Activated T-helper 17 cell treated with anti-CD3 and anti-CD28 coated beads, Interleukin-2, amount 50 U/mL, for 72 hours (primary cell): ENCODE data around the gene MRPS18C. TPM values are rescaled to one million over a fixed set of nuclear protein-coding genes. Genes with fewer than 3 reads are reported as not detected.

ENCODE experiments used
- ATAC-seq: fragments of 150-1000 bp; cut with Tn5 transposase; replicated peaks from 2 replicates; pipeline ENCODE4 v1.10.0; 2021; ENCODE audit warnings: mild to moderate bottlenecking, moderate library complexity
- H3K27ac Mint-ChIP-seq: one replicate; pipeline ENCODE4 v1.8.0; 2022; ENCODE audit warnings: mixed read lengths
- H3K27me3 Mint-ChIP-seq: one replicate; pipeline ENCODE4 v1.8.0; 2022; ENCODE audit warnings: mixed read lengths
- H3K36me3 Mint-ChIP-seq: one replicate; pipeline ENCODE4 v1.8.0; 2022; ENCODE audit warnings: low read depth, mild to moderate bottlenecking, mixed read lengths
- H3K4me1 Mint-ChIP-seq: one replicate; pipeline ENCODE4 v1.8.0; 2022; ENCODE audit warnings: mixed read lengths
- H3K4me3 Mint-ChIP-seq: one replicate; pipeline ENCODE4 v1.8.0; 2022; ENCODE audit warnings: mild to moderate bottlenecking, mixed read lengths
- H3K9me3 Mint-ChIP-seq: one replicate; pipeline ENCODE4 v1.8.0; 2022; ENCODE audit warnings: mixed read lengths
- total RNA-seq, 2 donors: library from RNA; stranded (reverse); gene quantifications; one replicate each; pipeline ENCODE4 v1.2.3, GENCODE V29; 2022

The MRPS18C gene
- total RNA-seq: 10 to 100 TPM; 53.1 to 70.8 TPM

GRCh38 chr4:83455281-83456183 lies at the start of gene MRPS18C, which contains the start of gene HELQ:
TSS of gene MRPS18C (plus strand) at chr4:83456058. CDS start at chr4:83456078, 20 bp downstream.
TSS of gene HELQ (minus strand) at chr4:83455823. CDS start at chr4:83455693, 130 bp downstream.
- Mint-ChIP-seq H3K27me3 (no peaks in the 10 kb centered on the region), H3K36me3 (peaks cover 86% of the 10 kb centered on the region), H3K4me3 (peak within 1 kb of the TSS; percentile 100), H3K27ac (peak within 1 kb of the TSS; percentile 100), H3K9me3 (no peaks in the 10 kb centered on the region), H3K4me1 (peaks cover 15% of the 10 kb centered on the region)
- peak; percentile 94 for ATAC-seq

GRCh38 chr4:83408908-83409307 lies 47.0 kb upstream of the MRPS18C start:
- H3K4me1 Mint-ChIP-seq: no peaks in the 10 kb centered on the region
- peaks cover 64% of the 10 kb centered on the region for H3K36me3 Mint-ChIP-seq
- no peaks in the 10 kb centered on the region for H3K9me3 Mint-ChIP-seq
- H3K27ac Mint-ChIP-seq: peak overlapping the region; percentile 28
- H3K27me3 Mint-ChIP-seq: no peaks in the 10 kb centered on the region
- no peak overlapping the region for H3K4me3 Mint-ChIP-seq
- ATAC-seq: no peak

GRCh38 chr4:83413676-83414075 lies 42.2 kb upstream of the MRPS18C start:
- H3K9me3 Mint-ChIP-seq: no peaks in the 10 kb centered on the region
- peaks cover 90% of the 10 kb centered on the region for H3K36me3 Mint-ChIP-seq
- H3K4me3 Mint-ChIP-seq: no peak overlapping the region
- H3K4me1 Mint-ChIP-seq: no peaks in the 10 kb centered on the region
- peak; percentile 37 for ATAC-seq
- H3K27me3 Mint-ChIP-seq: no peaks in the 10 kb centered on the region
- H3K27ac Mint-ChIP-seq: no peak overlapping the region

DNA sequence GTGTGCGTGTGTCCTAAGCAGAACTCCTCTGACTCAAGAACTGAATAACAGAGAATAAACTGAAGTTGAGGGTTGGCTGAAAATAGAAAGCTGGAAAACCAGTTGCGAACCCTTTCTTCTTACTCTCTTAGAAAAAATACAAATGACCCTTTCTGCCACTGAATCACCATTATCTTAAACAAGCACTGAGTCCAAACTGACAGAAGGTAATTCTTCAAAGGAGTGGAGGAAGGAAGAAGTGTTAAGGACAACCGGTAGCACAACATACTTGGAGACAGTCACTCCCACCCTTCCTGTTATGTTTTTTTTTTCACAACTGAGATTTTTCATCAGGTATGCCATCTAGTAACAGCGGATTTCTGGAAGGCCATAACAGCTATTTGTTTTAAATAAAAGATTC lies 38.3 kb upstream of the MRPS18C start:
- H3K4me3 Mint-ChIP-seq: no peak overlapping the region
- no peak overlapping the region for H3K27ac Mint-ChIP-seq
- no peaks in the 10 kb centered on the region for H3K4me1 Mint-ChIP-seq
- ATAC-seq: no peak
- no peaks in the 10 kb centered on the region for H3K9me3 Mint-ChIP-seq
- no peaks in the 10 kb centered on the region for H3K27me3 Mint-ChIP-seq
- H3K36me3 Mint-ChIP-seq: peaks cover 69% of the 10 kb centered on the region

GRCh38 chr4:83418211-83418610 lies 37.6 kb upstream of the MRPS18C start:
- ATAC-seq: no peak
- Mint-ChIP-seq H3K4me3 (no peak overlapping the region), H3K9me3 (no peaks in the 10 kb centered on the region), H3K36me3 (peaks cover 69% of the 10 kb centered on the region), H3K4me1 (no peaks in the 10 kb centered on the region), H3K27me3 (no peaks in the 10 kb centered on the region), H3K27ac (no peak overlapping the region)

GRCh38 chr4:83431200-83431599 lies 24.7 kb upstream of the MRPS18C start:
- H3K4me3 Mint-ChIP-seq: no peak overlapping the region
- no peaks in the 10 kb centered on the region for H3K9me3 Mint-ChIP-seq
- ATAC-seq: no peak
- H3K4me1 Mint-ChIP-seq: no peaks in the 10 kb centered on the region
- no peak overlapping the region for H3K27ac Mint-ChIP-seq
- peaks cover 71% of the 10 kb centered on the region for H3K36me3 Mint-ChIP-seq
- H3K27me3 Mint-ChIP-seq: no peaks in the 10 kb centered on the region

GRCh38 chr4:83436680-83437079 lies 19.2 kb upstream of the MRPS18C start:
- no peak overlapping the region for H3K4me3 Mint-ChIP-seq
- no peaks in the 10 kb centered on the region for H3K9me3 Mint-ChIP-seq
- H3K36me3 Mint-ChIP-seq: peaks cover 71% of the 10 kb centered on the region
- no peak overlapping the region for H3K27ac Mint-ChIP-seq
- no peaks in the 10 kb centered on the region for H3K27me3 Mint-ChIP-seq
- H3K4me1 Mint-ChIP-seq: no peaks in the 10 kb centered on the region
- ATAC-seq: no peak

DNA sequence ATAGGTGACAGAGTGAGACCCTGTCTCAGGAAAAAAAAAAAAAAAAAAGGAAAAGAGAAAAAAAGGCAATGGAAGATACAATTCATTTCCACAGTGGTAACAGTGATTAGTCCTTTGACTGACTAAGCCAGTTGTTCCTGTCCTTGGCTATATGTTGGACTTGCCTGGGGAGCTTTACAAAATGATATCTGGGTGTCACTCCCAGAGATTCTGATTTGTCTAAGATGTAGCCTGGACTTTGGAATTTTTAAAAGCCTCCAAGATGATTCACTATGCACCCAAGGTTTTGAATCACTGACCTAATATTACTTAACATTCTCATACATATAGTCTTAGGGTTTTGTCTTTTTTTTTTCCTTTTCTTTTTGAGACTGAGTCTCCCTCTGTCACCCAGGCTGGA lies 17.1 kb upstream of the MRPS18C start:
- H3K36me3 Mint-ChIP-seq: peaks cover 84% of the 10 kb centered on the region
- H3K27me3 Mint-ChIP-seq: no peaks in the 10 kb centered on the region
- H3K4me1 Mint-ChIP-seq: no peaks in the 10 kb centered on the region
- H3K27ac Mint-ChIP-seq: no peak overlapping the region
- no peak for ATAC-seq
- H3K9me3 Mint-ChIP-seq: no peaks in the 10 kb centered on the region
- H3K4me3 Mint-ChIP-seq: no peak overlapping the region

DNA sequence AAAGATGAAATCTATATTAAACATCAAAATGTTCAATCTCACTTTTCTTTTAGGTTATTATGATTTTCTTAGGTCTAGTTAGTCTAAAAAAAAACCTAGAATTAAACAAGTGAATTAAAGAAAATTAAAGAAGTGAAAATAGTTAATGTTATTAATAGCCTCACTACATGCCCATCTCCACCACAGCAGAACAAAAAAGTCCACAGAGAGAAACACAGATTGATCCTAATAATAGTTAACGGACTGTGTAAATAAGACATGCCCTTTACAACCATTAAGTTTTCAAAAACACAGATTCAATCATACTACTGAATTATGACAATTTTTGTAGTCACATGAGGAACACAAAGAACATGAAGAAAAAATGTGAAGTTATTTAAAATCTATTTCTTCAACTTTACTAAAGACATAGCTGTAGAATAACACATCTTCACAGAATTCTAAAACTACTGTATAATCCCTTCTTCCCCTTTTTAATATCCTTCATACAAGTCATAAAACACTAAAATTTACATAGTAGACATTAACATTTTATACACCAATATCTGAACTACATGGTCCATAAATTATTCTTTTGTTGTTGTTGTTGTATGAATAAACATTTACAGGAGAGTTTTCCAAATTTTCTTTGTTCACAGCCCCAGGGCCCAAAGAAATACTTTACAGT lies 15.6 kb upstream of the MRPS18C start:
- Mint-ChIP-seq H3K36me3 (peaks cover 87% of the 10 kb centered on the region), H3K4me3 (no peak overlapping the region), H3K9me3 (no peaks in the 10 kb centered on the region), H3K27ac (no peak overlapping the region), H3K27me3 (no peaks in the 10 kb centered on the region), H3K4me1 (no peaks in the 10 kb centered on the region)
- no peak for ATAC-seq

GRCh38 chr4:83440899-83441298 lies 15.0 kb upstream of the MRPS18C start:
- Mint-ChIP-seq H3K9me3 (no peaks in the 10 kb centered on the region), H3K27ac (no peak overlapping the region), H3K27me3 (no peaks in the 10 kb centered on the region), H3K4me1 (no peaks in the 10 kb centered on the region), H3K36me3 (peaks cover 81% of the 10 kb centered on the region), H3K4me3 (no peak overlapping the region)
- no peak for ATAC-seq

DNA sequence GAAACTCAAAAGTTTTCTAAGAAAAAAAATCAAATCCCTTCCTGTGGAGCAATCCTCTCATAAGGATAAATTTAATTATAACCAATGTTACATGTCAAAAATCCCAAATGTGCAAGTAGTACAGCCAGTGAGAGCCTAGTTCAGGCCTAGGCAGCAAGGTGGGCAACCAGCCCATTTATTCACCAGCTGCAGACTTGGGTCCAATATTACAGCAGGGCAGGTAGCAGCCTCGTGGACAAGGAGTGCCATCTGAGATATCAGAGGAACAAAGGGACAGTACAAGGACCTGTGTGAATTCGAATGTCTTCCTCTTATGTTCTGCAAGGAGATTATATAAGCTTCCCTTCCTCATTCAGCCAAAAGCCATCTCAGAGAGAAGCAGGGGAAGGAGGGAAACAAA lies 6.8 kb upstream of the MRPS18C start:
- Mint-ChIP-seq H3K27me3 (no peaks in the 10 kb centered on the region), H3K36me3 (peaks cover 65% of the 10 kb centered on the region), H3K4me3 (no peak overlapping the region), H3K9me3 (no peaks in the 10 kb centered on the region), H3K27ac (peak overlapping the region; percentile 46), H3K4me1 (peaks cover 5% of the 10 kb centered on the region)
- ATAC-seq: no peak

DNA sequence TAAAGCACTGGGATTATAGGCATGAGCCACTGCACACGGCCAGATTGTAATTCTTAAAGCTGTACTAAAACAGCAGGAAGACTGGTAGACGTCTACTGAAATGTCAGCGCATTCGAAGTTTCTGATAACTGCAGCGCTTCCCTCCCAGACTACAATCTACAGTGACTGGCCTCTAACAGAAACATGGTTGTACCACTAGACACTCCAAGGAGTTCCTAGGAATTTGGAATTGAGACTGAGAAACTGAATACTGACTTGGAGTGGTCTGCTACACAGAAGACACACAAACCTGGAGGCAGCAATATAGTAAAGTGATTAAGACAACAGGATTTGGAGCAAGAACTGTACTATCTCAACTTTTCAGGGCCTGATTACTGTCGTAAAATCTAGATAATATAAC lies 1.2 kb upstream of the MRPS18C start:
- Mint-ChIP-seq H3K27me3 (no peaks in the 10 kb centered on the region), H3K36me3 (peaks cover 82% of the 10 kb centered on the region), H3K4me1 (peaks cover 15% of the 10 kb centered on the region), H3K4me3 (peak overlapping the region; percentile 100), H3K9me3 (no peaks in the 10 kb centered on the region), H3K27ac (peak overlapping the region; percentile 100)
- ATAC-seq: no peak

DNA sequence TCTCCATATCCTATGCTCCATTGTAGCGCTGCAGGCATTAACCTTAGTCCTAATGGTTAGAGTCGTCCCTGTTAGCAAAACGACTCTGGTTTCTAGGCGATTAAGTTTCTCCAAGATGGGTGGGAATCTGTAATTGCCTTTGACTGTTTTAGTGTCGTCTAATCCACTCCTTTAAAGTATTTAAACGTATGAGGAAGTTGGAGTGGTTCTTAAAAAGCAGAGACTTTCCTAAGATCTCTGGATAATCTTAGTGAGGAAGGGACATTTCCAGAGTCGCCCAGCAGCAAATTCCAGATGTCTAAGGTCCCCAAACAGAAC lies 285 bp downstream of the MRPS18C start:
- no peaks in the 10 kb centered on the region for H3K27me3 Mint-ChIP-seq
- peak overlapping the region; percentile 100 for H3K4me3 Mint-ChIP-seq
- peaks cover 86% of the 10 kb centered on the region for H3K36me3 Mint-ChIP-seq
- ATAC-seq: no peak
- no peaks in the 10 kb centered on the region for H3K9me3 Mint-ChIP-seq
- H3K4me1 Mint-ChIP-seq: peaks cover 15% of the 10 kb centered on the region
- H3K27ac Mint-ChIP-seq: peak overlapping the region; percentile 100

DNA sequence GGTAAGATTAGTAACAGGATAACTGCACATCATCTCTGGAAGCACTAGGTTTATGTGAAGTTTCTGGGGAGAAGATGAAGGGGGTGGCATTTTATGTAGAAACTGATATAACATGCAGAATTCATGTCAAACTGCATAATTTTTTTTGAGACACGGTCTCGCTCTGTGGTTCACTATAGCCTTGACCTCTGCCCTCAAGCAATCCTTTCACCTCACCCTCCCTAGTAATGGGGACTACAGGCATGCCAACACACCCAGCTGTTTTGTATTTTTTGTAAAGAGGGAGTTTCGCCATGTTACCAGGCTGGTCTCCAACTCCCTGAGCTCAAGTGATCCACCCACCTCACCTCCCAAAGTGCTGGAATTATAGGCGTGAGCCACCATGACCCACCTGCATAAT lies 17.6 kb downstream of the MRPS18C start:
- Mint-ChIP-seq H3K9me3 (no peaks in the 10 kb centered on the region), H3K4me3 (no peak overlapping the region), H3K4me1 (no peaks in the 10 kb centered on the region), H3K27ac (no peak overlapping the region), H3K36me3 (peaks cover 82% of the 10 kb centered on the region), H3K27me3 (no peaks in the 10 kb centered on the region)
- no peak for ATAC-seq

DNA sequence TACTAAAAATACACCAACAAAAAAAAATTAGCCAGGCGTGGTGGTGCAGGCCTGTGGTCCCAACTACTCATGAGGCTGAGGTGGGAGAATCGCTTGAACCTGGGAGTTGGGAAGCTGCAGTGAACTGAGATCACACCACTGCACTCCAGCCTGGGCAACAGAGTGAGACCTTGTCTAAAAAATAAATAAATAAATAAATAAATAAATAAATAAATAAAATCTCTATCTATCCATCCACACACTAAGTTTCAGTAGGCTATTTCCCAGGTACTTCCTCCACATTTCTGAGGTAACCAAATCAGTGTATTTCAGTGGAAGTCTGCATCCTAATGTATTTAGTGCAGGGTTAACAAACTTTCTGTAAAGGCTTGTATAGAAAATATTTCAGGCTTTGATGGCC lies 18.1 kb downstream of the MRPS18C start:
- Mint-ChIP-seq H3K36me3 (peaks cover 82% of the 10 kb centered on the region), H3K27me3 (no peaks in the 10 kb centered on the region), H3K4me1 (no peaks in the 10 kb centered on the region), H3K27ac (no peak overlapping the region), H3K9me3 (no peaks in the 10 kb centered on the region), H3K4me3 (no peak overlapping the region)
- ATAC-seq: no peak
